ENCODE data around the gene TRMO.

The TRMO gene

DNA sequence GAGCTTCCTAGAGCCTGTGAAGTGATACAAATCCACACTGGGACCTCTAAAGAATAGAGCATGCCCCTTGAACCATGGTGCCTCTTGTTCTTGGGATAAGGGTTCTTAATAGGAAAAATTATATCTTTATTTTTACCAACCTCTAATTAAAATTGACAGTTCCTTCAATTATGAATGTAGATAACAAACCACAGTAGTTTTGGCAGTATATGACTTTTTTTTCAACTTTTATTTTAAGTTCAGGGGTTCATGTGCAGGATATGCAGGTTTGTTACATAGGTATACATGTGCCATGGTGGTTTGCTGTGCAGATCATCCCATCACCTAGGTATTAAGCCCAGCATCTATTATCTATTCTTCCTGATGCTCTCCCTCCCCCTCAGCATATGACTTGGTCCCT lies 14.7 kb upstream of the TRMO start:
- no peak for DNase-seq

DNA sequence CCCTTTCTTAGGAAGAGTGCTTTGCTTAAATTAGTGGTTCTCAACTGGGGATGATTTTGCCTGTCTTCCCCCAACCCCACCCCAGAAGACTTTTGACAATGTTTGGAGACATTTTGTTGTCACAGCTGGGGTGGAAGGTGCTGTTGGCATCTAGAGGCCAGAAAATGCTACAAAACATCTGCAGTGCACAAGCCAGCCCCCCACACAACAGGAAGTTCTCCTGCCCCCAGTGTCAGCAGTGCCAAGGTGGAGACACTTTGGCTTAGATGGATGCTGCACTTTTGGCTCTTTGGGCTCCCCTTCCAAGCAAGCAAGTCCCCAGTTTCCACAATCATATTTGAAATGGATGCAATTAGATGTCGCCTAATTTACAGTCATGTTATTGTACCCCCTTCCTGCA lies 13.0 kb upstream of the TRMO start:
- no peak for DNase-seq

- DNase-seq, result no peak
These were observed 12.2 kb upstream of the TRMO start for GRCh38 chr9:97934321-97935115.

DNA sequence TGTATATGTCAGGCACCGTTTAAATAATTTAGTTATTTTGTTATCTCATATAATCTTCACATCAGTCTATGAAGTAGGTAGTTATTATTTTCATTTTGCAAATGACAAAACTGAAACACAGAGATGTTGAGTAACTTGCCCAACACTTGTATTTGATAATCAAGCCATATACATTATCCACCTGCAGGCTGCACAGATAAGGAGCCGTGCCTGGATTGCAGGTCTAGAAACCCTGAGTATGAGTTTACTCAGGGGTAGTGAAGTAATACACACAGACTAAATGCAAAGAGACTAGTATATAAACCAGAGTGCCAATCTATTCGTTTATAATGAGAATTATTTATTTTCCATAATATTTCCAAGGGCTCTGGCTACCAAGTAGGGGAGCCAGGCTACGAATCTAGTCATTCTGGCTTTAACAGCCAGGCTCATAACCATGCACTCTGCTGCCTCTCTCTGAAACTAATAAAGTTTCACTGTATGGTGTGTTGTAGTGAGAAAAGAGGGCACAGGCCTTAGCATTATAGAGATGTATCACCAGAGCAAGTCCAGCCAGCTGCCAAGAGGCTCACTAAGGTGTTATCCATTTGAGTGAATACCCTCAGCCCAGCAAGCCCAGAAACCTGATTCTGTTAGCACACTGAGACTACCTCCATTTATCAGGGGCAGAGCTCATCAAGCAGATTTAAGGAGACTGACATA lies 11.1 kb upstream of the TRMO start:
- DNase-seq, result no peak

DNA sequence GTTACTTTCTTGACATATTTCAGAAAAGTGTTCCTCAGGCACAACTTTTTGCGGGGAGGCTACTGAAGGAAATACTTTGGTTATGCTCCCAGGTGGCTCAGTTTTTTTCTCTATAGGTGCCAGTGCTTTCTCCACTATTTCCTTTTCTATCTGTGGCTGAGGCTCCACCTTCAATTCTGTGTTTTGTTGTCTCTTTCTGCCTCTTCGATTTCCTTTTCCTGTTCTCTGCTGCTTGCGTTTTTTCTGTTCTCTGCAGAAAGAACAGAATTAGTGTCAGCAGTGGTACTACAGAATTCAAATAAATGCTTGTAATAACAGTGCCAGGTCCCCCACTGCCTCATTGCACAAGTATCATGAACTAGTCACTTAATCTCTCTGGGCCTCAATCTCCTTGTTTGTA lies 8.7 kb upstream of the TRMO start:
- DNase-seq, result no peak

- no peak for DNase-seq
These were observed 6.8 kb upstream of the TRMO start for GRCh38 chr9:97928986-97929604.

DNA sequence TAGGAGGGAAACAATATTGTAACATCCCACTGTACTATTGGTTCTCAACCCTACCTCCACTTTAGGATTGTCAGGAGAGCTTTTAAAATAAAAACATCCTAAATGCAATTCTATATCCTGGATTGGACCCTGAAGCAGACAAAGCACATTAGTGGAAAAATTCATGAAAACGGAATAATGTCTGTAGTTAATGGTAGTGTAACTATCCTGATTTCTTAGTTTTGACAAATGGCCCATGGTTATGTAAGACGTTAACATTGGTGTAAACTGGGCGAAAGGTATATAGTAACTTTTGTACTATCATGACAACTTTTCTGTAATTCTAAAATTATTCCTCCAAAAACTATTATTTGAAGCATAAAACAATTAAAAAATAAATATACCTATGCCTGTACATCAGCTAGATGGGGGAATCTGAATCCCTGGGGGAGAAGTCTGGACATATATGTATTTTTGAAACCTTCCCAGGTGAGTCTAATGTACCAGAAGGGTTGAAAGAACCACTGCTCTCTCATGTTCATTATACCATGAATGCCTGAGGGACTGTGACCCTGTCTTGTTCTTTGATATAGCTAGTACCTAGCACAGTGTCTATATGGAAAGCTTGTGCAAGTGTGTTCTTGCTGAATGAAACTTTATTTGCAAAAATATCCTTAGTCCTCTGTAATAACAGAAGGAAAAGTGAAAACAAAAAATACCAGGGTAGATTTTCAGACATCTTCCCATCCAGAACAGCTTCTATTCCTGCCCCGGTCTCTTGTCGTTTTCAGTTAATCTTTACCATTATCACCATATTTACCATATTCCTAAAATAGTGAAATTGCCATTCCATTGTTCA lies 3.4 kb upstream of the TRMO start:
- DNase-seq, result no peak

- no peak for DNase-seq
These were observed 2.1 kb upstream of the TRMO start for GRCh38 chr9:97924386-97924785.

DNA sequence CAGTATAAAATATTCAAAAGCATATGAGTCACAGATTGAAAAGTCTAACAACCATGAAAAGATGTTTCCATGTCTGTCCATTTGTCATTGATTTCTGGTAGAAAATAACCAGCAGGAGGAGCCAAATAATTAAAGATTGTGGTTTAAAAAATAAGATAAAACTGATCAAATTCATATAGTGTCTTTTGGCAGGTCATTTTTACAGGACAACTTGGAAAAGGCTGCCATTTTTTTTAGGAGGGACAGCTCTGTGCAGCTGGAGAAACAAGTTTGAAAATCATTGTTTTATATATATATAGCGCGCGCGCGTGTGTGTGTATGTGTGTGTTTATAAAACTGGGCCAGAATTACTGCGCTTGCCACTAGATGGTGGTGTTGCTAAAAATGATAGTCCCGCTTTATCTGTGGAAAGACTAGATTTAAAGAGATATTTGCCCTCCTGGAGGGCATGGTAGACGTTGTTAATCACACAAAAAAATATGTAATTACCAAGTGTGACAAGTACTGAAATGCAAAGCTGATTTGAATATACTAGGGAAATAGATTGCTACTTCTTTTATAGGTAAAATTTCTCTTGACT lies 1.3 kb upstream of the TRMO start:
- peak; percentile 79 for DNase-seq

GRCh38 chr9:97919217-97919813 lies 3.0 kb downstream of the TRMO start:
- no peak for DNase-seq

DNA sequence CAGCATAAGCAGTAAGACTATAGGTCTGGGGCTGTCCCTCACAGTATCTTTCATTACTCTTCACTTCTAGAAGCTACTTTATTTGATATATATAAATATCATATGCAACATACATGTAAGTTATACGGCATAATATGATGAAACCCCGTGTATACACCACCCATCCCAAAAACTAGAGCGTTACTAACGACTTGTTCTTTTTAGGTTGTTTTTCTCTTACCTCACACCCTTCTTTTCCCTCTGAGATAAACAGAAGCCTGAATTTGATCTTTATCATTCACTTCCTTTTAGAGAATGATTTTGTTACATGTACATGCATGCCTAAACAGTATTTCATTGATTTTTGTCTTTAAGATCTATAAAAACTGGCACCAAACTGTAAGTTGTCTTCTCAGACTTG lies 3.7 kb downstream of the TRMO start:
- no peak for DNase-seq

GRCh38 chr9:97911970-97912369 lies 10.3 kb downstream of the TRMO start:
- no peak for DNase-seq

DNA sequence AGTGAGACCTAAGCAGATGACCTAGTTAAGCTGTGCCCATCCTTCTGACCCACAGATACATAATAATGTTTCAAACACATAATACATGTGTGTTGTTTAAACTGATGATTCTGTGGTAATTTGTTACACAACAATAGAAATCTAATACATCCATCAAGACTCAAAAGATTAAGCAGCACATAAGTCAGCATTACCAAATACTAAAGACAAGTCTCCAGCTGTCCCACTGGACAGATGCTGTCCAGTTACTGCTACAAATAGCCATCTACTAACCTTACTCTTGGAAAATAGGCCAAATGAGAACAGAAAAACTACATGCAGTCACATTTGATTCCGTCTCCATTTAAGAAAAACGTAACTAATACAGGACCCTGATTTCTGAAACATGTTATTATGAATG lies 10.8 kb downstream of the TRMO start:
- DNase-seq, result no peak

GRCh38 chr9:97910357-97910756 lies 11.9 kb downstream of the TRMO start:
- no peak for DNase-seq

GRCh38 chr9:97908705-97909104 lies 13.6 kb downstream of the TRMO start:
- no peak for DNase-seq

- no peak for DNase-seq
These were observed 14.7 kb downstream of the TRMO start for GRCh38 chr9:97907632-97908031.

DNA sequence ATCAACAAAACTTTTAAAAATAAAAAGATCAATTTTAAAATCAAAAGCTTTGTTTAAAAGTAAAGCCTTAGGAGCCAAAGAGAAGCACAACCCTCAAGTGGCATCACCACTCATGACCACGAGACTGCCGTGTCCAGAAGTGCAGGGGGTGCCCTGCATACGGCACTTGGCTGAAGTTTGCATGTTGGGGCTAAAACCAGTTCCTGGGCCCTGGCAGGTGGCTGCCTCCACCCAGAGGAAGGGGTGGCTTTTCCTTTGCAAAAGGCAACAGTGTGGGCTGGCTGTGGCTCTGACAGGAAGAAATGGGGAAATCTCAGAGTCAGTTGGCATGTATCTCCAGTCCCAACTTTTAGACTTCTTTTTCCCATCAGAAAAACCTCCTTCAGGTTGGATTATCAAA lies 15.3 kb downstream of the TRMO start:
- no peak for DNase-seq

- DNase-seq, result peak; percentile 38
These were observed 16.0 kb downstream of the TRMO start for GRCh38 chr9:97906236-97906831.

DNA sequence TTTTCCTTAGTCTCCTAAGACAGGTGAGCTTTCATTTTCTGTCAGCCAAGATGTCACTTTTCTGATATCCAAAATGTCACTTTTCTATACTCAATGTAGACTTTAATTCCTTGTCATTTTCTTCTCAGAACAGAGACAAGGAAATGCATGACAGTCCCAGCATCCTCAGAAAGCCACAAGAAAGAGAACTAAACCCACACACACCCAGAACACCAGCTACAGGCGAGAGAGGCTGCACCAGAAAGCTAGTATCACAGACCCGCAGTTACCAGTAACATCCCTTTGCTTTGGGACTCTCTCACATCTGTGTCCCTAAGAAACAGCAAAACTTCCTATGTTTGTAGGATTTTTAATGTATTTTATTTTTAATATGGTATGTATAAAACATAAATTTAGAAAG lies 17.1 kb downstream of the TRMO start:
- DNase-seq, result peak; percentile 44

DNA sequence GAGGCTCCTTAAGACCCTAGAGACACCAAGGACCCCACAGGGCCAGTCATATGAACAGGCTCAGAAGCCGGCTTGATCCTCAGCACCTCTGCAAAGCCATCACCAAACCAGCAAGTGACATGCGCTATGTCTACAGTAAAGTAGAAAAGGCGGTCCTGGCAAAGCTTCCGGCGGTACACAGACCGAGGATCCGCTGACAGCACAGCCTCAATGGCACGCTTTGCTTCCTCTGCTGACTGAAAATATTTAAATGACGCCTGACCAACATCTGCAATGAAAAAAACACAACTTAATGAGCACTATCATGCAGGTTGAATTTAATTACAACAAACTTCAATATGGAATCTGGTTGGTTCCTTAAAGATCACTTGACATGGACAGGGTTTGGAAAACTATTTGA lies 17.6 kb downstream of the TRMO start:
- DNase-seq, result peak; percentile 45

GRCh38 chr9:97903177-97903576 lies 19.1 kb downstream of the TRMO start:
- DNase-seq, result no peak
